HEK293 (cell line): ENCODE data around the gene RBBP8NL.
A peak's percentile ranks its signal among the peaks of the same experiment; 100 is the strongest.

ENCODE experiments used
- CTCF ChIA-PET: fragments of 350-600 bp; formaldehyde crosslinking; extraction: SDS; loops from one replicate; lab custom pipeline; 2021; ENCODE audit warnings: antibody characterized with exemption; lab: Yijun Ruan, JAX
- POLR2A ChIA-PET: fragments of 300-600 bp; formaldehyde crosslinking; extraction: SDS; loops from one replicate; lab custom pipeline; 2020; ENCODE audit warnings: antibody characterized with exemption, inconsistent platforms; lab: Yijun Ruan, JAX
- H3K27ac ChIP-seq: fragments of 200-500 bp; sonication (Bioruptor generic); 2 replicates; pipeline ENCODE4 v1.5.1; 2014; ENCODE audit warnings: low read depth, low read length, control low read depth, inconsistent platforms; ENCODE audit errors: extremely low read depth
- H3K36me3 ChIP-seq, 2 experiments: fragments of 200-500 bp in 1 of 2; sonication (Bioruptor generic) in 1 of 2; 1 replicate in 1 of 2; 2 replicates in 1 of 2; pipeline ENCODE4 v1.5.1; 2014 to 2017; ENCODE audit warnings: inconsistent platforms in 2 of 2, low read length in 2 of 2; ENCODE audit not compliant: control insufficient read depth in 2 of 2, insufficient read depth in 1 of 2
- H3K4me1 ChIP-seq: fragments of 200-500 bp; sonication (Bioruptor generic); 2 replicates; pipeline ENCODE4 v1.5.1; 2014; ENCODE audit warnings: mild to moderate bottlenecking, low read length, inconsistent platforms; ENCODE audit not compliant: control insufficient read depth, insufficient read depth
- H3K4me3 ChIP-seq: 2 replicates; pipeline ENCODE4 v1.5.1; 2011; ENCODE audit warnings: low read depth, mild to moderate bottlenecking, control low read depth, low read length, moderate library complexity
- H3K9me3 ChIP-seq: fragments of 200-500 bp; sonication (Bioruptor generic); 2 replicates; pipeline ENCODE4 v1.5.1; 2014; ENCODE audit warnings: low read depth, low read length, inconsistent platforms; ENCODE audit not compliant: control insufficient read depth, insufficient read depth
- GLIS1 ChIP-seq: fragments of 450-650 bp; formaldehyde crosslinking; IDR thresholded peaks from 2 replicates; pipeline ENCODE4 v1.5.1; 2016; ENCODE audit warnings: missing biosample characterization, missing genetic modification characterization
- HOXC10 ChIP-seq: sonication (generic); formaldehyde crosslinking; IDR thresholded peaks from 2 replicates; pipeline ENCODE4 v1.8.1; 2023; ENCODE audit warnings: mild to moderate bottlenecking, missing genetic modification reagents
- SETDB1 ChIP-seq: IDR thresholded peaks from one replicate; pipeline ENCODE4 v1.6.1; 2017; ENCODE audit warnings: mild to moderate bottlenecking, low read length, moderate library complexity, mixed read lengths; ENCODE audit not compliant: insufficient read length
- ZBTB17 ChIP-seq: fragments of 450-650 bp; formaldehyde crosslinking; IDR thresholded peaks from 2 replicates; pipeline ENCODE4 v1.5.1; 2016; ENCODE audit warnings: missing biosample characterization, missing genetic modification characterization
- ZBTB20 ChIP-seq: fragments of 450-650 bp; formaldehyde crosslinking; IDR thresholded peaks from 2 replicates; pipeline ENCODE4 v1.5.1; 2016; ENCODE audit warnings: missing biosample characterization, missing genetic modification characterization
- ZBTB48 ChIP-seq: fragments of 450-650 bp; formaldehyde crosslinking; IDR thresholded peaks from 2 replicates; pipeline ENCODE4 v1.5.1; 2016; ENCODE audit warnings: missing biosample characterization, missing genetic modification characterization
- ZIC2 ChIP-seq: fragments of 450-650 bp; formaldehyde crosslinking; IDR thresholded peaks from 2 replicates; pipeline ENCODE4 v1.5.1; 2016; ENCODE audit warnings: missing biosample characterization, missing genetic modification characterization
- ZNF335 ChIP-seq: fragments of 450-650 bp; formaldehyde crosslinking; conservative IDR thresholded peaks from 2 replicates; pipeline ENCODE4 v1.5.1; 2016; ENCODE audit warnings: missing biosample characterization, missing genetic modification characterization
- ZNF404 ChIP-seq: fragments of 450-650 bp; formaldehyde crosslinking; IDR thresholded peaks from 2 replicates; pipeline ENCODE4 v1.5.1; 2017; ENCODE audit warnings: missing biosample characterization, missing genetic modification characterization
- ZNF423 ChIP-seq: fragments of 450-650 bp; formaldehyde crosslinking; IDR thresholded peaks from 2 replicates; pipeline ENCODE4 v1.5.1; 2016; ENCODE audit warnings: missing biosample characterization, missing genetic modification characterization
- ZNF549 ChIP-seq: fragments of 450-650 bp; IDR thresholded peaks from 2 replicates; pipeline ENCODE4 v1.5.1; 2018; ENCODE audit warnings: missing biosample characterization, missing genetic modification characterization, mild to moderate bottlenecking, inconsistent platforms, moderate library complexity
- ZNF660 ChIP-seq: fragments of 450-650 bp; IDR thresholded peaks from 2 replicates; pipeline ENCODE4 v1.5.1; 2018; ENCODE audit warnings: missing biosample characterization, mild to moderate bottlenecking, missing genetic modification characterization
- ZNF664 ChIP-seq: fragments of 450-650 bp; formaldehyde crosslinking; IDR thresholded peaks from 2 replicates; pipeline ENCODE4 v1.5.1; 2016; ENCODE audit warnings: missing biosample characterization, missing genetic modification characterization
- ZSCAN23 ChIP-seq: fragments of 450-650 bp; formaldehyde crosslinking; IDR thresholded peaks from 2 replicates; pipeline ENCODE4 v1.5.1; 2016; ENCODE audit warnings: missing biosample characterization, missing genetic modification characterization
- TF ChIP-seq, protein P1 (sequence below): fragments of 450-650 bp; formaldehyde crosslinking; IDR thresholded peaks from 2 replicates; pipeline ENCODE4 v1.5.1; 2016; ENCODE audit warnings: missing biosample characterization, missing genetic modification characterization
- TF ChIP-seq, protein P2 (sequence below): fragments of 450-650 bp; formaldehyde crosslinking; IDR thresholded peaks from 2 replicates; pipeline ENCODE4 v1.5.1; 2017; ENCODE audit warnings: missing biosample characterization, mild to moderate bottlenecking, missing genetic modification characterization, moderate library complexity
- TF ChIP-seq, protein P3 (sequence below): fragments of 450-650 bp; IDR thresholded peaks from 2 replicates; pipeline ENCODE4 v1.5.1; 2018; ENCODE audit warnings: missing biosample characterization, missing genetic modification characterization
- TF ChIP-seq, protein P4 (sequence below): fragments of 450-650 bp; formaldehyde crosslinking; IDR thresholded peaks from 2 replicates; pipeline ENCODE4 v1.5.1; 2016; ENCODE audit warnings: missing biosample characterization, missing genetic modification characterization

The RBBP8NL gene

GRCh38 chr20:62377615-62378178, 49.6 kb downstream of the RBBP8NL start (continued):
- TF ChIP-seq ZNF404 (tag by site-specific recombination) (no peak), ZNF660 (tag by site-specific recombination) (no peak), ZNF423 (tag by site-specific recombination) (peak; percentile 70; the same call in 1 of the 2 replicates)

DNA sequence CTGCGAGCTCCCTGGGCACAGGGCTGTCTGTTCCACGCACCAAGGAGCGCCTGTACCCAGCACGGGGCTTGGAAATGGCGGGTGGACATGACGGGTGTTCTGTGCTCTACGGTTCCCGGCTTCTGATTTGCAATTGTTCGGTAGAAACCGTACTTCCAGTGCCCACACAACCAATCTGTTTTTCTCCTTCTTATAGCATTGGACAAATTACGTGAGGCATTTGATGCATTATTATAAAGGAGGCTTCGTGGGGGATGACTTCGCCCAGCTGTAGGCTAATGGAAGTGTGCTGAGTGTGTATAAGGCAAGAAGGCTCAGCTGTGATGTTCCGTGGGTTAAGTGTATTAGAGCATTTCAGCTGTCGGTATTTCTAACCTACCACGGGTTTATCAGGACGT, 50.3 kb downstream of the RBBP8NL start:
- ChIA-PET CTCF (interaction anchor here (0.6 kb wide), 1 partner anchor 11 kb away, joined by 3 read pairs; no protein-coding TSS in a partner anchor), POLR2A (interaction anchor here (0.5 kb wide), 1 partner anchor 33 kb away, joined by 4 read pairs; no protein-coding TSS in a partner anchor)
- H3K36me3 ChIP-seq, result peaks cover 0 to 5% of the 10 kb centered on the region in 2 experiments; a peak in 2 of 3 replicates
- H3K27ac ChIP-seq, result no peak overlapping the region
- no peaks in the 10 kb centered on the region; the same call in 1 of the 2 replicates for H3K4me1 ChIP-seq
- H3K4me3 ChIP-seq, result no peak overlapping the region
- H3K9me3 ChIP-seq, result no peaks in the 10 kb centered on the region
- TF ChIP-seq, protein P1, sequence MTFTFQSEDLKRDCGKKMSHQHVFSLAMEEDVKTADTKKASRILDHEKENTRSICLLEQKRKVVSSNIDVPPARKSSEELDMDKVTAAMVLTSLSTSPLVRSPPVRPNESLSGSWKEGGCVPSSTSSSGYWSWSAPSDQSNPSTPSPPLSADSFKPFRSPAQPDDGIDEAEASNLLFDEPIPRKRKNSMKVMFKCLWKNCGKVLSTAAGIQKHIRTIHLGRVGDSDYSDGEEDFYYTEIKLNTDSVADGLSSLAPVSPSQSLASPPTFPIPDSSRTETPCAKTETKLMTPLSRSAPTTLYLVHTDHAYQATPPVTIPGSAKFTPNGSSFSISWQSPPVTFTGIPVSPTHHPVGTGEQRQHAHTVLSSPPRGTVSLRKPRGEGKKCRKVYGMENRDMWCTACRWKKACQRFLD (tag by site-specific recombination), result no peak
- TF ChIP-seq ZNF335 (no peak), ZNF549 (tag by site-specific recombination) (no peak)

DNA sequence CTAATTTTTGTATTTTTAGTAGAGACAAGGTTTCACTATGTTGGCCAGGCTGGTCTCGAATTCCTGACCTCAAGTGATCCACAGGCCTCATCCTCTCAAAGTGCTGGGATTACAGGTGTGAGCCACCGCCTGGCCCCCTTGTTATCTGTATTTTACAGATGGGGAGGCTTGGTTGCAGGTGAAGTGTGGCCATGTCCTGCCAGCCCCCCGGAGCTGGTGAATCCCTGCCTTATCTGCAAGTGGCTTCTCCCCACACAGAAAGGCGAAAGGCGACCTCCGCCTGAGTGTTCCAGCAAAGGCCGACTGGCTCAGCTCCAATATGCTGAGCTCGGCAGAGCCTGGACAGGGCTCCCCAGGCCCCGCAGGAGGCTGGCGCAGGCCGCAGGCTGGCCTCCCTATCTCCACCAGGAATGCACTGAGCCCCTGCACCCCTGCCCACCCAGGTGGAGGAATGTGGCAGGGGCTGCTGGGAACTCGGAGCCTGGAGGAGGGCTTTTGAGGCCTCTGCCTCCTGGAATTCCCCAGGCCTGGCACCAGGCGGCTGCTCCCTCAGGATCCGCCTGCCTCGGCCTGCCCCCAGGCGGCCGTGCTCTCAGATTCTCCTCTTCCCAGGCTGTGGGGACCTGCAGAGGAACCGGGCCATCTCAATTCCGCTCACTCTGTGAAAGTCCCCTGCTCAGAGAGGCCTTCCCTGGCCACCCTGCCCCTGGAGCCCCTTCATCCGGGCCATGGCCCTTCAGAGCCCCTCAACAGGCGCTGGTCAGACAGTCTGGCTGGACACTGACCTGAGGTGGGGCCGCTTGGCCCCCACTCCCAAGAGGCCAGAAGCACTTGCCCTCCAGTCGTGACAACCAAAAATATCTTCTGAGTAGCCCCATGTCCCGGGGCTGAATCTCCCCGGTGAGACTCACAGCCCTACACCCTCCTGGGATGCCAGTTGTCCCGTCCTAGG, 51.0 kb downstream of the RBBP8NL start:
- ChIA-PET CTCF (interaction anchor here (0.6 to 0.9 kb wide), 2 partner anchors 9 to 11 kb away, joined by 3 read pairs; partner anchors contain the start of gene LAMA5), POLR2A (interaction anchor here (0.6 to 0.8 kb wide), 2 partner anchors 70 to 492 kb away, joined by 3 to 5 read pairs; no protein-coding TSS in a partner anchor)
- H3K4me3 ChIP-seq, result no peak overlapping the region
- no peak overlapping the region for H3K27ac ChIP-seq
- no peaks in the 10 kb centered on the region for H3K36me3 ChIP-seq
- H3K9me3 ChIP-seq, result no peaks in the 10 kb centered on the region
- no peaks in the 10 kb centered on the region; the same call in 1 of the 2 replicates for H3K4me1 ChIP-seq
- TF ChIP-seq ZSCAN23 (tag by site-specific recombination), result no peak
- TF ChIP-seq ZIC2 (tag by site-specific recombination), result peak; percentile 42; the same call in 1 of the 2 replicates
- TF ChIP-seq ZBTB20 (tag by site-specific recombination), result no peak; the same call in 1 of the 2 replicates
- TF ChIP-seq ZNF335, result no peak
- TF ChIP-seq SETDB1, result no peak
- TF ChIP-seq, protein P2, sequence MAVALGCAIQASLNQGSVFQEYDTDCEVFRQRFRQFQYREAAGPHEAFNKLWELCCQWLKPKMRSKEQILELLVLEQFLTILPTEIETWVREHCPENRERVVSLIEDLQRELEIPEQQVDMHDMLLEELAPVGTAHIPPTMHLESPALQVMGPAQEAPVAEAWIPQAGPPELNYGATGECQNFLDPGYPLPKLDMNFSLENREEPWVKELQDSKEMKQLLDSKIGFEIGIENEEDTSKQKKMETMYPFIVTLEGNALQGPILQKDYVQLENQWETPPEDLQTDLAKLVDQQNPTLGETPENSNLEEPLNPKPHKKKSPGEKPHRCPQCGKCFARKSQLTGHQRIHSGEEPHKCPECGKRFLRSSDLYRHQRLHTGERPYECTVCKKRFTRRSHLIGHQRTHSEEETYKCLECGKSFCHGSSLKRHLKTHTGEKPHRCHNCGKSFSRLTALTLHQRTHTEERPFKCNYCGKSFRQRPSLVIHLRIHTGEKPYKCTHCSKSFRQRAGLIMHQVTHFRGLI (tag by site-specific recombination), result peak; percentile 16; the same call in 1 of the 2 replicates
- TF ChIP-seq, protein P3, sequence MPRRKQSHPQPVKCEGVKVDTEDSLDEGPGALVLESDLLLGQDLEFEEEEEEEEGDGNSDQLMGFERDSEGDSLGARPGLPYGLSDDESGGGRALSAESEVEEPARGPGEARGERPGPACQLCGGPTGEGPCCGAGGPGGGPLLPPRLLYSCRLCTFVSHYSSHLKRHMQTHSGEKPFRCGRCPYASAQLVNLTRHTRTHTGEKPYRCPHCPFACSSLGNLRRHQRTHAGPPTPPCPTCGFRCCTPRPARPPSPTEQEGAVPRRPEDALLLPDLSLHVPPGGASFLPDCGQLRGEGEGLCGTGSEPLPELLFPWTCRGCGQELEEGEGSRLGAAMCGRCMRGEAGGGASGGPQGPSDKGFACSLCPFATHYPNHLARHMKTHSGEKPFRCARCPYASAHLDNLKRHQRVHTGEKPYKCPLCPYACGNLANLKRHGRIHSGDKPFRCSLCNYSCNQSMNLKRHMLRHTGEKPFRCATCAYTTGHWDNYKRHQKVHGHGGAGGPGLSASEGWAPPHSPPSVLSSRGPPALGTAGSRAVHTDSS, result no peak
- no peak for TF ChIP-seq ZNF664 (tag by site-specific recombination)
- TF ChIP-seq, protein P1 (tag by site-specific recombination), result no peak
- TF ChIP-seq, protein P4, sequence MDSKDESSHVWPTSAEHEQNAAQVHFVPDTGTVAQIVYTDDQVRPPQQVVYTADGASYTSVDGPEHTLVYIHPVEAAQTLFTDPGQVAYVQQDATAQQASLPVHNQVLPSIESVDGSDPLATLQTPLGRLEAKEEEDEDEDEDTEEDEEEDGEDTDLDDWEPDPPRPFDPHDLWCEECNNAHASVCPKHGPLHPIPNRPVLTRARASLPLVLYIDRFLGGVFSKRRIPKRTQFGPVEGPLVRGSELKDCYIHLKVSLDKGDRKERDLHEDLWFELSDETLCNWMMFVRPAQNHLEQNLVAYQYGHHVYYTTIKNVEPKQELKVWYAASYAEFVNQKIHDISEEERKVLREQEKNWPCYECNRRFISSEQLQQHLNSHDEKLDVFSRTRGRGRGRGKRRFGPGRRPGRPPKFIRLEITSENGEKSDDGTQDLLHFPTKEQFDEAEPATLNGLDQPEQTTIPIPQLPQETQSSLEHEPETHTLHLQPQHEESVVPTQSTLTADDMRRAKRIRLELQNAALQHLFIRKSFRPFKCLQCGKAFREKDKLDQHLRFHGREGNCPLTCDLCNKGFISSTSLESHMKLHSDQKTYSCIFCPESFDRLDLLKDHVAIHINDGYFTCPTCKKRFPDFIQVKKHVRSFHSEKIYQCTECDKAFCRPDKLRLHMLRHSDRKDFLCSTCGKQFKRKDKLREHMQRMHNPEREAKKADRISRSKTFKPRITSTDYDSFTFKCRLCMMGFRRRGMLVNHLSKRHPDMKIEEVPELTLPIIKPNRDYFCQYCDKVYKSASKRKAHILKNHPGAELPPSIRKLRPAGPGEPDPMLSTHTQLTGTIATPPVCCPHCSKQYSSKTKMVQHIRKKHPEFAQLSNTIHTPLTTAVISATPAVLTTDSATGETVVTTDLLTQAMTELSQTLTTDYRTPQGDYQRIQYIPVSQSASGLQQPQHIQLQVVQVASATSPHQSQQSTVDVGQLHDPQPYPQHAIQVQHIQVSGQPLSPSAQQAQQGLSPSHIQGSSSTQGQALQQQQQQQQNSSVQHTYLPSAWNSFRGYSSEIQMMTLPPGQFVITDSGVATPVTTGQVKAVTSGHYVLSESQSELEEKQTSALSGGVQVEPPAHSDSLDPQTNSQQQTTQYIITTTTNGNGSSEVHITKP (tag by site-specific recombination), result no peak
- 0 out of 2 replicates have a peak, but pooled peaks have one; percentile 16 for TF ChIP-seq ZBTB17 (tag by site-specific recombination)
- TF ChIP-seq ZBTB48 (tag by site-specific recombination), result no peak
- peak; percentile 71 for TF ChIP-seq GLIS1 (tag by site-specific recombination)
- no peak for TF ChIP-seq HOXC10 (CRISPR knock-in tag)
